Smooth muscle cell (in vitro differentiated cells): ENCODE data around the gene MLLT3. TPM values are rescaled to one million over a fixed set of nuclear protein-coding genes. Genes with fewer than 3 reads are reported as not detected.

Experiments
- DNase-seq: peaks from one replicate; lab custom pipeline; 2025; ENCODE audit not compliant: unreplicated experiment; lab: John Stamatoyannopoulos, UW
- H2AFZ ChIP-seq: fragments of 200-600 bp; sonication (generic); 2 replicates; pipeline ENCODE4 v1.6.0; 2016; ENCODE audit warnings: antibody characterized with exemption, low read depth, mild to moderate bottlenecking
- H3F3A ChIP-seq: fragments of 200-600 bp; sonication (generic); 2 replicates; pipeline ENCODE4 v1.6.0; 2017; ENCODE audit warnings: antibody characterized with exemption, low read depth
- H3K27ac ChIP-seq: fragments of 200-600 bp; sonication (generic); 2 replicates; pipeline ENCODE4 v1.5.1; 2016; ENCODE audit warnings: low read depth, mild to moderate bottlenecking
- H3K27me3 ChIP-seq: fragments of 200-600 bp; sonication (generic); 2 replicates; pipeline ENCODE4 v1.6.1; 2016; ENCODE audit warnings: low read depth, mild to moderate bottlenecking
- H3K36me3 ChIP-seq: fragments of 200-600 bp; sonication (generic); 2 replicates; pipeline ENCODE4 v1.5.1; 2016; ENCODE audit warnings: low read depth
- H3K4me1 ChIP-seq: fragments of 200-600 bp; sonication (generic); 2 replicates; pipeline ENCODE4 v1.5.1; 2016; ENCODE audit warnings: low read depth
- H3K4me2 ChIP-seq: fragments of 200-600 bp; sonication (generic); 2 replicates; pipeline ENCODE4 v1.6.0; 2016; ENCODE audit warnings: mild to moderate bottlenecking
- H3K4me3 ChIP-seq: fragments of 200-600 bp; sonication (generic); 2 replicates; pipeline ENCODE4 v1.5.1; 2016; ENCODE audit warnings: mild to moderate bottlenecking
- H3K79me2 ChIP-seq: fragments of 200-600 bp; sonication (generic); 2 replicates; pipeline ENCODE4 v1.6.0; 2016; ENCODE audit warnings: low read depth, mild to moderate bottlenecking
- H3K9ac ChIP-seq: fragments of 200-600 bp; sonication (generic); 2 replicates; pipeline ENCODE4 v1.6.0; 2016; ENCODE audit warnings: low read depth
- H3K9me3 ChIP-seq: fragments of 200-600 bp; sonication (generic); replicated peaks from 2 replicates; pipeline ENCODE4 v1.5.1; 2016; ENCODE audit warnings: low read depth
- H4K20me1 ChIP-seq: fragments of 200-600 bp; sonication (generic); 2 replicates; pipeline ENCODE4 v1.6.0; 2016; ENCODE audit warnings: low read depth
- CTCF ChIP-seq: fragments of 200-600 bp; sonication (generic); IDR thresholded peaks from 2 replicates; pipeline ENCODE4 v1.5.1; 2017; ENCODE audit warnings: borderline replicate concordance, mild to moderate bottlenecking, antibody characterized with exemption; ENCODE audit not compliant: insufficient read depth, poor library complexity, severe bottlenecking
- WGBS: methylation state at CpG from one replicate; pipeline ENCODE4 v1.1.7; 2016; ENCODE audit warnings: low lambda C conversion rate; 5-methylcytosine and 5-hydroxymethylcytosine counted together
- polyA plus RNA-seq: library from polyadenylated mRNA; unstranded; fragments of >200 nt; fragmentation: Nextera tagmentation; extraction: Ambion mirVana; gene quantifications from 2 replicates; pipeline ENCODE4 v1.2.1, GENCODE V29; 2016
- total RNA-seq: library from RNA; depleted of rRNA; stranded (reverse); fragments of >200 nt; gene quantifications from 2 replicates; pipeline ENCODE4 v1.2.3, GENCODE V29; 2014

Gene MLLT3
- total and polyA plus RNA-seq, 2 experiments from 2014 or later, result 21.9 to 29.9 TPM

GRCh38 chr9:20357037-20357432 lies 265.3 kb downstream of the MLLT3 start:
- Histone ChIP-seq H4K20me1 (no peaks in the 10 kb centered on the region), H3K27ac (peak overlapping the region; percentile 81), H3K79me2 (no peaks in the 10 kb centered on the region), H3K9ac (no peak overlapping the region), H3K9me3 (no peaks in the 10 kb centered on the region), H3F3A (peaks cover 22% of the 10 kb centered on the region), H3K36me3 (no peaks in the 10 kb centered on the region), H3K27me3 (no peaks in the 10 kb centered on the region), H3K4me3 (peak overlapping the region; percentile 25), H3K4me1 (peaks cover 26% of the 10 kb centered on the region), H3K4me2 (peak overlapping the region; percentile 71), H2AFZ (no peak overlapping the region)
- DNase-seq, result no peak
- no peak for TF ChIP-seq CTCF
- 59% methylated on average over 2 of the region's 2 CpGs for WGBS

GRCh38 chr9:20356403-20357036 lies 265.8 kb downstream of the MLLT3 start:
- Histone ChIP-seq H3K4me1 (peaks cover 26% of the 10 kb centered on the region), H3K9me3 (no peaks in the 10 kb centered on the region), H3K4me2 (peak overlapping the region; percentile 71), H3K4me3 (peak overlapping the region; percentile 25), H3K79me2 (no peaks in the 10 kb centered on the region), H3F3A (peaks cover 22% of the 10 kb centered on the region), H4K20me1 (no peaks in the 10 kb centered on the region), H3K27ac (peak overlapping the region; percentile 81), H3K36me3 (no peaks in the 10 kb centered on the region), H3K9ac (peak overlapping the region; percentile 19), H2AFZ (no peak overlapping the region), H3K27me3 (no peaks in the 10 kb centered on the region)
- WGBS, result 5% methylated on average over 10 of the region's 10 CpGs
- TF ChIP-seq CTCF, result peak; percentile 62
- DNase-seq, result peak; percentile 6

GRCh38 chr9:20355022-20355421 lies 267.3 kb downstream of the MLLT3 start:
- no peak for DNase-seq
- no peaks in the 10 kb centered on the region for H3K79me2 ChIP-seq
- peaks cover 22% of the 10 kb centered on the region for H3F3A ChIP-seq
- peak overlapping the region; percentile 71 for H3K4me2 ChIP-seq
- TF ChIP-seq CTCF, result no peak
- peak overlapping the region; percentile 81 for H3K27ac ChIP-seq
- WGBS, result 3% methylated on average over 2 of the region's 2 CpGs
- H3K4me1 ChIP-seq, result peaks cover 26% of the 10 kb centered on the region
- H3K9me3 ChIP-seq, result no peaks in the 10 kb centered on the region
- peak overlapping the region; percentile 43 for H3K9ac ChIP-seq
- H3K27me3 ChIP-seq, result no peaks in the 10 kb centered on the region
- no peak overlapping the region for H3K4me3 ChIP-seq
- no peaks in the 10 kb centered on the region for H3K36me3 ChIP-seq
- H4K20me1 ChIP-seq, result no peaks in the 10 kb centered on the region
- no peak overlapping the region for H2AFZ ChIP-seq
